Hematopoietic multipotent progenitor cell treated with erythropoietin and hydrocortisone succinate and interleukin-3 and kit ligand, for 8 days (in vitro differentiated cells): Measurements from ENCODE around the gene EEF1AKMT4.

Experiments
- DNase-seq: peaks from one replicate; pipeline ENCODE4 v3.0.0-alpha.2; 2015

Gene EEF1AKMT4

DNA sequence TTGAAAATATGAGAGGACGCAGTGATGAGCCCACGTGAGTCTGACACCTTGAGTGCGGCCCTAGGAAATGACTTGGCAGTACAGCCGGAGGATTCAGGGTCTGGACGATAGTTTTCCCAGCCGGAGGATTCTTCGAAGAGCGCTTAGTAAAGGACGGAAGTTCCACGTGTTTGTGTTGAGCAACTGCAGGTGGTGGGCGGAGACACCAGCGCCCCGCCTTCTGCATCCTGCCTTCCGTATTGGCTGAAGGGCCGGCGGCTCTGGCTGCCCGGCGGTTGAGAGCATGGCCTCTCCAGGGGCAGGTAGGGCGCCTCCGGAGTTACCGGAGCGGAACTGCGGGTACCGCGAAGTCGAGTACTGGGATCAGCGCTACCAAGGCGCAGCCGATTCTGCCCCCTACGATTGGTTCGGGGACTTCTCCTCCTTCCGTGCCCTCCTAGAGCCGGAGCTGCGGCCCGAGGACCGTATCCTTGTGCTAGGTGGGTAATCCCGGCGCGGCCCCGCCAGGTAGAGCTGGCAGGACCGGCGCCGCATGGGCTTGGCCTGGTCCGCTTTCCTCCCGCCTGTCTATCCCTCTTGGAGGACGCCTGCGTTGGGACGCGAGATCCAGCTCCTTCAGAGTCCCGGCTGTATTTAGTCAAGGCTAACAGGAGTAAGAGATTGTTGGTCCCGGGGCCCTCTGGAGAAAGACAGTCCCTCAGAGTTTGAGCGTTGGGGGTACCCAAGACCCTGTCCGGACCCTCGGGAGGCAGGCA lies at the start of gene EEF1AKMT4:
EEF1AKMT4 (plus strand) TSS at position 261 of the 755 bp plus-strand sequence; CDS start at position 284, 23 bp downstream.
- DNase-seq = peak; percentile 99

DNA sequence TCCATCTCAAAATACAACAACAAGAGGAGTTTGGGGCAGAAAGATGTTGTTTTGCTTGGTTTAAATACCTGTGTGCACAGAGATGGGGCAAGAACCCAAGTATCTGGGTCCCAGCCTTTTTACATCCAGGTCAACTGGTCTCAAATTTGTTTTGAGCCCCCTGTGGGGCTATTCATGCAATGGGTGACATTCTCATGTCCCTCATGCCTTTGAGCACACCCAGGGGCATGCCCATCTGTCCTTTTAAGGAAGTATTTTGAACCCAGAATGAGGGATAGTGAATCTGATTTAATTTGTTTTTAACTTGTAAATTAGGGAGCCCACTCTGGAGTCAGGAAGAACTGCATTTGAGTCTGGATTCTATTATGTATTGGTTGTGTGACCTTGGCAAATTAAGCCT lies 48.6 kb upstream of the EEF1AKMT4 start:
- DNase-seq = no peak

DNA sequence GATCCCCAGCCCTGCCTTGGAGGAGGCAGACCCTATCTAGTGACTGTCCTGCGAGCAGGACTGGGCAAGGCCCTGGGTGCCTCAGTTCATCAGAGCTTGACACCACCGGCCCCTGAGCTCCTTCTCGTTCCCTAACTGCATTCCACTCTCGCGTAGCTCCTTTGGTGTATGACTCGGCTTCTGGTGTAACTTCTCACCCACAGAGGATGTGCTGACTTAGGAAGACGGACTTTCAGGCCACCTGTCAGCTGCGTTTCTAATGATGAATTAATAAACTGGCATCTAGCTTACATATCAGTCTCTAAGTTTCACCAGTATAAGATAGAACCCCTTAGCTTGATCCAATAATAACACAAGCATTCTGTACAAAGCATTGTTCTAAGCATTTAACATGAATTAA lies 45.9 kb upstream of the EEF1AKMT4 start:
- no peak for DNase-seq

DNA sequence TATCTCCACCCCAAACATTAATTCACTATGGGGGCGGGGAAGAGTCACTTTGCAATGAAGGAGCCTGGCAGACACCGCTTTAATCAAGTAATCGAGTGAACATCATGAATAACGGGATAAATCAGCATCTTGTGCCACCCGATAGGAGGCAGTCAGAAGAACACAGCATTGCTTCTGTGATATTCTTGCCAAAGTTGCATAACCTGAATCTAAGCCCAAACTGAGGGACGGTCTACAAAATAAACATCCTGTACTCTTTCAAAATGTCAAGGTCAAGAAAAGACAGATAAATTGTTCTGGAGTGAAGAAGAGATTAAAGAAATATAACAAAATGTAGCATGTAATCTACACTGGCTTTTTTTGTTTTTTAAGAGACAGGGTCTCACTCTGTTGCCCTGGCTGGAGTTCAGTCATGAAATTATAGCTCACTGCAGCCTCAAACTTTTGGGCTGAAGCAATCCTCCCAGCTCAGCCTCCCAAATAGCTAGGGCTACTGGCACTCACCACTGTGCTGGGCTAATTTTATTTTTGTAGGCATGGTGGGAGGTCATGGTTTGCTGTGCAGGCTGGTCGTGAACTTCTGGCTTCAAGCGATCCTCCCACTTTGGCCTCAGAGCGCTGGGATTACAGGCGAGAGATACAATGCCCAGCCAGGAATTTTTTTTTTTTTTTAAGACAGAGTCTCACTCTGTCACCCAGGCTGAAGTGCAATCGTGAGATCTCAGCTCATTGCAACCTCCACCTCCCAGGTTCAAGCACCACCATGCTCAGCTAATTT lies 40.1 kb upstream of the EEF1AKMT4 start:
- DNase-seq = no peak

DNA sequence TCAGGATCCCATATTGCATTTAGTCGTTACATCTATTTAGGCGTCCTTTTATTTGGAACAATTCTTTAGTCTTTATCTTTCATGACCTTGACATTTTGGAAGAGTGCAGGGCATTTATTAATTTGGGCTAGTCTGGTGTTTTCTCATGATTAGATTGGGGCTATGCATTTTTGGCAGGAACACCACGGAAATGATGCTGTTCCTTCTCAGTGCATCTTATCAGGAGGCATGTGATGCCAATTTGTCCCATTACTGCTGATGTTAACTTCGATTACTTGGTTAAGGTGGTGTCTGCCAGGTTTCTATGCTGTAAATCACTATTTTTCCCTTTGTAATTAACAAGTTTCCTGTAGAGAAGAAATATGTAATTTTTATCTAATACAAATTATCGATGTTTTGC lies 38.2 kb upstream of the EEF1AKMT4 start:
- DNase-seq = peak; percentile 70

DNA sequence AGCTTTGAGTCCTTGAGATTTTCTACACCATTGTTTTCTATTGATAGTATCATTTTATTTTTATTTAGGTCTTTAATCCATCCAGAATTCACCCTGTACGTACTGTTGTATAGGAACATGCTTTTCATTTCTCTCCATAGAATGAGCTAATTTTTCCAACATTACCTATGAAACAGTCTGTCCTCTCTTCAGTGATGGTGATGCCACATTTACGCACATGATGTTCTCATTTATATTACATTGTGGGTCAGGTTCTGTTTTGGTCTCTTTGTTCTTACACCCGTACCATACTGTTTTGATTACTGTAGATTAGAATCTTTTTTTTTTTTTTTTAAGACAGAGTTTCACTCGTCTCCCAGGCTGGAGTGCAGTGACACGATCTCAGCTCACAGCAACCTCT lies 37.8 kb upstream of the EEF1AKMT4 start:
- DNase-seq = no peak

DNA sequence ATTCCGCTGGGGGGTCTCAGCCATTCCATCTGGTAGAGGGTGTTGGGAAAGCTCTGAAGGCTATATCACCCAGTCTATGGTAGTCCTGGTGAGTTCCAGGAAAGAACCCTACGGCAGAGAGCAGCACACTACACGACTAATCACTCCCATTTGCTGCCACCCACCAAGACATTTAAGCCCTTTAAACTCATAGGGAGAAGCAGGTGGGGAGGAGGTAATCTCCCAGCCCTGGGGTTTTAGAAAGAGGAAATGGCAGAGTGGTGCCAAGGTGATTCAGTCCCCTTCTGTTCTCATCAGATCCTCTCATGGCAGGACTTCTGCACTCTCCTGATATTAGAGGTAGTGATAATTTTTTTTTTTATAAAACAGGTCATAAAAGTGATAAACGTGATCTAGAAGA lies 30.7 kb upstream of the EEF1AKMT4 start:
- no peak for DNase-seq

DNA sequence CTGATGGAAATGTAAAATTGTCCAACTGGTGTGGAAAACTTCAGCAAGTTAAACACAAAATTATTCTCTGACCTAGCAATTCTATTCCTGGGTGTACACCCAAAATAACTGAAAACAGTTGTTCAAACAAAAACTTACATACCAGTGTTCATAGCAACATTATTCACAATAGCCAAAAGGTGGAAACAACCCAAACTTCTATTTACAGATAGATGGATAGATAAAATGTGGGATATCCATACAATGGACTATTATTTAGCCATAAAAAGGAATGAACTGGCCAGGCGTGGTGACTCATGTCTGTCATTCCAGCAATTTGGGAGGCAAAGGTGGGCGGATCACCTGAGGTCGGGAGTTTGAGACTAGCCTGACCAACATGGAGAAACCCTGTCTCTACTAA lies 27.0 kb upstream of the EEF1AKMT4 start:
- no peak for DNase-seq

DNA sequence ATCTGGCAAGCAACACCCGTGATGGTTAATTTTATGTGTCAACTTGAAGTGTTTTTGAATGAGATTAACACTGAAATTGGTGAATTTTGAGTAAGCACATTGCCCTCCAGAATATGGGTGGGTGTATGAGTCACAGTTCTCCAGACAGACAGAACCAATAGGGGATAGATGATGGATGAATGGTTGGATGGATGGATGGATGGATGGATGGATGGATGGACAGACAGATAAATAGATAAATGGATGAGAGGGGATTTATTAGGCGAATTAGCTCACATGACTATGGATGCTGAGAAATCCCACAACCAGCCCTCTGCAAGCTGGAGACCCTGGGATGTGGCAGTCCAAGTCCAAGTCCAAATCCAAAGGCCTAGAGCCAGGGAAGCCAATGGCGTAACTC lies 25.5 kb upstream of the EEF1AKMT4 start:
- DNase-seq = no peak

DNA sequence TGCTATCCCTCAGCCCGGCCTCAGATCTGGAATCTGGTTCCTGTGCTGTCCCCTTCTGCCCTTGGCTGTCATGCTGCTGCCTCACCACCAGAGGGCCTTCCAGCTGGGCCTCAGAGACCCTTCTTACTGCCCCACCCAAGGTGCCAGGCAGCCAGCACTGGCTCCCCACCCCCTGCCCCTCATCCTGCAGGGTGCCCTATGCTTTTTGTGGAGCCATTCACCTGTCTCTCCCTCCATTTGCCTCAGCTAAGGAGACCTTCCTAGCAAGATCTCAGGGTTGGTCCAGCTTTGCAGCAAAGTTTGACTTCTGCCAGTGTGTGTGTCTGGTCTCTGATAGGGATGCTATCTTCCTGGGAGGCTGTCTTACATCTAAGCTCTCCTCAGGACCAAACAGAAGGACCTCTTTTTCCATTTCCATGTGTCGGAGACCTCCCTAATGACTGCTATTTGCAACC lies 22.0 kb upstream of the EEF1AKMT4 start:
- peak; percentile 59 for DNase-seq

DNA sequence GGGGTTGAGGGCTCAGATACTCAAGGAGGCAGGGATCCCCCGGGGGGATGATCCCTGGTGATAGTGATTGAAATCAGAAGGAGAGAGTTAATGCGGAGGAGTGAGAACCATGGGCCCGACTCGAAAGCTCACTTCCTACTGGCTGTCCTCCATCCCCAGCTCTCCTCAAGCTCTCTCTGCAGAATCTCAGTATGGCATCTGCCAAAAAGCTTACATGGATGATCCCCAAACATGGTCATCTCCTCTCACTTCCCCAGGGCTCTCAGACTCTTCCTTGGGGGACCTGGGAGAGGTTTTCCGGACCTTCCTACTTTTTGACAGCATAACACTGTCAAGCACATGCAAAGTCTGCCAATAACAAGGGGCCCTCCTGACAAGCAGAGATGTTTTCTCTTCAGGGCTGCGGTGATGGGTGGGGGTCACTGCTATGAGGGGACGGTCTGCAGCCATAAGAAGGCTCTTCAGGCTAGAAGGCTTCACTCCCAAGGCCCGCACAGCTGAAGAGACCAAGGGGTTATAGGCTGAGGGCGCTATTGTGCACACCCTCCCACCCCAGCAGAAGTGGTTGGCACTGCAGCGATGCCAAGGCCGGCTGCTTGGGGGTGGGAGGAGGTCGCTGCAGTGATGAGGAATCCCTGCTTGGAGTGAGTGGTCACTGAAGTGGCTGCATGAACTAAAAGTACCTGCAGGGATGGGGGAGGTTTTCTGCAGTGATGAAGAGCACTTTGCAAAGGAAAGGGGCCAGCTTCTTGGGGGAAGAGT lies 20.9 kb upstream of the EEF1AKMT4 start:
- no peak for DNase-seq

DNA sequence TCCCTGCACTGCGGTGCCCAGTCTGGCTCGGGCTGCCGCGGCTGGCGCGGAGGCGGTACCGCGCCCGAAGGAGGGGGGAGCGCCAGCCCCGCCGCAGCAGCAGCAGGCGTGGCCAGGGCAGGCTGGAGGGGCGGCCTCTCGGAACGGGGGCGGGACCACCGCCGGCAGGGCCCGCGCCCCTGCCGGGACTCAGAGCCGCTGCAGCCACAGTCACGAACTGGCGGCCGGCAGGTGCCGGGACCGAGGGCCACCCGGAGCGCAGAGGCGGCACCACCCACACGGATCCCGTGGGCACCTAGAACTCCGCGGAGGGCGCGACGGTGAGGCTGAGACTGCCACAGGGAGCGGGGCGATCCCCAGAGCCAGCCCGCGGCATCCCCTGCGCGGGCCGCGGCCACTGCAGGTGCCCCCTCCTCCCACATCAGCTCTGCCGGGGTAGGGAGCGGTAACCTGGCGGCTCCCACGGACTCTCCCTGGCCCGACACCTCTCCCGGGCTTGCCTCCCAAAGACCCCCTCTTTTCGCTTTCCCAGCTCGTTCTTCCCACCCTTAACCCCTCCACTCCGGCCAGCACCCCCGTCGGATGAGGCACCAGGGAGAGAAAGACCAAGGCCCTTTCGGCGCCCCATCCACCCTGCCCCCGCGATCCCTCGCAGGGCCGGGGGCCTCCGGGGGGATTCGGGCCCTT lies 19.9 kb upstream of the EEF1AKMT4 start, which contains the start of gene VWA5B2:
VWA5B2 (plus strand) TSS at position 192 of the 687 bp plus-strand sequence. CDS start 944 bp downstream, outside the sequence.
- peak; percentile 65 for DNase-seq

DNA sequence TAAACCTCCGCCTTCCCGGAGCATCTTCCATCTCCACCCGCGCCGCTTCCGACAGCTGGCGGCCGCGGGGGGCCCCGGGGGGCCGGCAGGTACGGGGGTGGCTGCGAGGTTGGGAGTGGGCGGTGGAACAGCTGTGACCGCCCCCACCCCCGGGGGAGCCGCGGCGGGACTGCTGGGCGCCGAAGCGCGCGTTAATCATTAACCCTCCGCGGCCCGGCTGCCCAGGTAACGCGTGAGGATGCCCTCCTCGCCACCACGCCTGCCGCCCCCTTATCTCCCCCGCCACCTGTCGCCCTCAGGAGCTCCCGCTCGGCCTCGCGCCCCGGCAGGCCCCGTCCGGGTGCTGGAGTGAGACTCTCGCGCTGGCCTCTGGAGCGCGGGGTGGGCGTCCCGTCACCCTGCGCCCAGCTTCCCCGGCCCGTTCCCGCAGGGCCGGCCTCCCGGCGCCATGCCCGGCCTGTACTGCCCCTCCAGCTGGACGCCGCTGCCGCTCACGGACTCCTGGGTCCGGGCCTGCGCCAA lies 19.3 kb upstream of the EEF1AKMT4 start:
- peak; percentile 38 for DNase-seq

DNA sequence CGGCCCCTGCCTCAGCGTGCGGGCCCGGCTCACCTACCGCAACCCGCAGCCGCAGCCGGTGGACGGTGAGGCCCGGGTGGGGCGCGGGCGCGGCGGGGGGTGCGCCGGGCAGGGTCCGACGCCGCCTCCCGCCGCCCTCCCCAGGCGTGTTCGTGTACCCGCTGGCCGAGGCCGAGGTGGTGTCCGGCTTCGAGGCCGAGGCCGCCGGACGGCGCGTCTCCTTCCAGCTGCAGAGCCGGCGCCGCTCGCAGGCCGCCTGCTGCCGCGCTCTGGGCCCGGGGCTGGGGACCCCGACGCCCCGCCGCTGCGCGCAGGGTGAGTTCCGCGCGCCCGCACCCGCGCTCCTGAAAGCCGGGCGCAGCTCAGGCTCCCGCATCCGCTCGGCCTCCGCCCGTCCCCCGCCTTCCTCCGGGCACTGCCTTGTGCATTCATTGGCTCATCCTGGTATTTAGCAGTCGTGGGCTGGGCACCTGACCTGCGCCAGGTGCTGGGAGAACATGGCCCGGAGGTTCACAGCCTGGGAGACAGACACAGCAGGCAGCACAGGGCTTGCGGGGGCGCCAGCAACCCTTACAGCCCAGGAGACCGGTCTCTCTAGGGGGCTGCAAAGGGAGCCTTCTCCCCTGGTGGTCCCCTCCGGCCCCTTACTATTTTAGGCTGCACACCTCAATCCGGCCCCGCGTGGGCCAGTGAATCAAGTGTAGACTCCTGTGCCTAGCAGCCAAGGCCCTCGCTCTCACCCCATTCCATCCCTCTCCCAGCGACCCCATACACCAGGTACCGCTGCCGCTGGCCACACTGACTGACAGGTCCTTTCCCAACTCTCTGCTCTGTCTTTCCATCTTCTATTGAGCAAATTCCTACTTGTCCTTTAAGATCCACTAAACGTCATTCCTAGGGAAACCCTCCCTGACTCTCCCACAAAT lies 18.6 kb upstream of the EEF1AKMT4 start:
- DNase-seq = no peak

DNA sequence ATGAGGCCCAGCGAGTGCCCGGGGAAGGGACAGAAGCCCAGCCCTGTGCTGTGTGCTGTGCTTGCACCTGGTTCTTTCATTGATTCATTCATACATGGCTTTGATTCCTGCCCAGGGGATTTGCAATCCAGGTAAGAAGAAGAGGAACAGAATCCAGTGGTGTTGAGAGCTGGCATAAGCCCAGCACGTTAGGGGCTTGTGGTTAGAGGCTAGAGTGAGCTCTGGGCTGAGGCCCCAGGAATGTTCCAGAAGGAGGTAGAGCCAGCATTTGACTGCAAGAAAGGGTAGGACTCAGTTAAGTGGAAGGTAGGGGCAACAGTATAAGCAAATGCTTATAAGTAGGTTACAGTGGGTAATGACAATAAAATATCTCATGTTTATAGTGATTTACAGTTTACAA lies 17.8 kb upstream of the EEF1AKMT4 start:
- no peak for DNase-seq

DNA sequence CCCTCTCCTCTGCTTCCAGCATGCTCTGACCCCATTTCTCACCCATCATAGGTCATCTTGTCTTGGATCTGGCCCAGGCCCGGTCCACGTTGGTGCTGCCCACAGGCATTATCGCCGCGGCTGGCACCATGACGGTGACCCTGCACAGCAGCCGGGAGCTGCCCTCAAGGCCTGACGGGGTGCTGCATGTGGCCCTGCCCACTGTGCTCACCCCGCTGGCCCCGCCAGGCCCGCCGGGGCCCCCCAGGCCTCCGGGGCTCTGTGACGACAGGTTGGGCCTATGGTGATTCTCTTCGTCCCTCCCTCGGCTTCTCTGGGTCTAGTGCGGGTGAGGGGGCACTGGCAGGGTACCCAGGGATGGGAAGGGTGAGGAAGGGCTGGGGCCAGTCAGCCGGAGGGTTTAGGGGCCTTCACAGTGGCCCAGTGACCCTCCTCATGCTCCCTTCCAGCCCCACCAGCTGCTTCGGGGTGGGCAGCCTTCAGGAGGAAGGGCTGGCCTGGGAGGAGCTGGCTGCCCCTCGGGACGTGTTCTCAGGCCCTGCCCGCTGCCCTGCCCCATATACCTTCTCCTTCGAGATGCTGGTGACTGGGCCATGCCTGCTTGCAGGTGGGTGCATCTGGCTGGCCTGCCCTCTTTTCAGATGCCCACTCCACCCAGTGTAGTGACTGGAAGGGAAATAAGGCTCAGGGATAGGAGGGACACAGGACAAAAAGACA lies 16.2 kb upstream of the EEF1AKMT4 start:
- DNase-seq = no peak

DNA sequence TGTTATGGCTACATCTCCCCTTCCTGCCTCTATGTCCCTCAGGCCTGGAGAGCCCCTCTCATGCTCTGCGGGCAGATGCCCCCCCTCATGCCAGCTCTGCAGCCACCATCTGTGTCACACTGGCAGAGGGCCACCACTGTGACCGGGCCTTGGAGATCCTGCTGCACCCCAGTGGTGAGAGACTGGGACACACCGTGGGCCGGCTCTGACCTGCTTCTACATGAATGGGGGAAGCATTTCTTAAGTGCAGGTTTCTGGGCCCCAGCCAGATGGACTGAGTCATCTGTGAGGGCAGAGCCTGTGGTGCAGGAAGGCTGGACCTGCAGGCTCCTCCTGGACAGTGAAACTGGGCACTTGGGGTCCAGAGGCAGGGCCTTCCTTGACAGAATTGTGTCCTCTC lies 15.2 kb upstream of the EEF1AKMT4 start:
- DNase-seq = peak; percentile 62

DNA sequence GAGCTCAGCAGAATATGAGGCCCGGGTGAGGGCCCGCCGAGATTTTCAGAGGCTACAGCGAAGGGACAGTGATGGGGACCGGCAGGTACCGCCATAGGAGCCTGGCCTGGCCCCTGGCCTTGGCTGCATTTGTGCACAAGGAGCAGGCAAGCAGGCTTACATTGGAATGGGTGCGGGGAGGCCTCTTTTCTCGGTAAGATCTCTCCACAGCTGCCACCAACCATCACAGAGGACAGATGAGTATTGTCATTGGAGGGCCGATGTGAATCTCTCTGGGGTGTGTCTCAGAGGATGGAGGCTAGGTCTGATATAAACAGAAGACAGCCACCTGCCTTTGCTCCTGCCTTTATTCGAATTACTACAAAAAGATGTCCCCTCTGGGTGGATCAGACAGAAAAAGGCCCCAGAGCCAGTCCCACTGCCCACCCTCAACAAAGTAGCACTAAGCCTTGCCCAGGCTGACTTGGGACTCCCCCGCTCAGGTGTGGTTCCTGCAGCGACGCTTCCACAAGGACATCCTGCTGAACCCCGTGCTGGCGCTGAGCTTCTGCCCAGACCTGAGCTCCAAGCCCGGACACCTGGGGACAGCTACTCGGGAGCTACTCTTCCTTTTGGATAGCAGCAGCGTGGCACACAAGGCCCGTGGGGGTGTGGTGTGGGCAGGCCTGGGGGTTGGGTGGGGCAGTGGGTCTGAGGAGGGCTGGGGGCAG lies 14.6 kb upstream of the EEF1AKMT4 start:
- DNase-seq = no peak

DNA sequence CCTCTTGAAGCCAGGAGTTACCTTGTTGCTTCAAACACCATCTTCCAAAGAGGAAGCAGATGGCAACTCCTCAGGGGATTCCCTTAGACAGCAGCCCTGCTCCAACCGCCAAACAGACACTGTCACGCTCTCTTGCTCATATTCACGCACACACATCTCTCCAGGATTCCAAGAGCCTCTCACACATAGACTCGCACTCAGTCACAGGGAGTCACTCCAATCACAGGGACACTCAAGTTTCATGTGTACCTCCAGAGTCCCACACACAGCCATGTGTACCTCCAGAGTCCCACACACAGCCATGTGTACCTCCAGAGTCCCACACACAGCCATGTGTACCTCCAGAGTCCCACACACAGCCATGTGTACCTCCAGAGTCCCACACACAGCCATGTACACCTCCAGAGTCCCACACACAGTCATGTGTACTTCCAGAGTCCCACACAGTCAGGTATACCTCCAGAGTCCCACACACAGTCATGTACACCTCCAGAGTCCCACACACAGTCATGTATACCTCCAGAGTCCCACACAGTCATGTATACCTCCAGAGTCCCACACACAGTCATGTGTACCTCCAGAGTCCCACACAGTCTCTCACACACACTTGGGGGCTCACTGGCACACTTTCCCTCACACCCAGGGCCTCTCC lies 14.0 kb upstream of the EEF1AKMT4 start:
- DNase-seq = no peak
